ENCODE measurements around the gene KLB. TPM values are rescaled to one million over a fixed set of nuclear protein-coding genes. Genes with fewer than 3 reads are reported as not detected.

Gene KLB
- polyA plus RNA-seq, 1 donor (not counting 4 experiments of a cell fraction or from before 2014, with no cell fraction given) = not detected

DNA sequence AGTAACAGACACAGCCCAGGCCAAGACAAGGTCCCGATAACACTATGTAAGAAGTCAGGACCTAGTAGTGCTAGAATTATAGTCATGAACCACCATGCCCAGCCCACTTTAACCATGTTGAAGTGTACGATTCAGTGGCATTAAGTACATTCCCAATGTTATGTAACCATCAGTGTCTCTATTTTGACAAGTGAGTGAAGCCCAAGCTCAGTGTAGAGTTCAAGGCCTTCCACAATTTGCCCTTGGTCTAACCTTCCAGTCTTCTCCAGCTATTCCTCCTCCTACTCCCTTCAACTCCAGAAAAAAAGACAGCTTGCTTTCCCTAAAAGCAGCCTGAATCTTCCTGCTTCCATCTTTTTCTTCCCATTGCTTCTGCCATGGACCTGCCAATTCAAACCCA, 83.6 kb downstream of the KLB start:
- Histone ChIP-seq H2AFZ (ENCODE audit: control insufficient read depth, low read length) (no peak overlapping the region), H3K79me2 (ENCODE audit: control insufficient read depth, insufficient read depth, low read length) (no peaks in the 10 kb centered on the region), H3K9me1 (ENCODE audit: control insufficient read depth, extremely low read depth, insufficient read depth, low read length) (no peaks in the 10 kb centered on the region), H3K9ac (ENCODE audit: control insufficient read depth, extremely low read depth, insufficient read depth, low read length) (no peak overlapping the region), H3K9me3 (ENCODE audit: control insufficient read depth, low read depth, low read length) (no peaks in the 10 kb centered on the region), H3K36me3 (ENCODE audit: control insufficient read depth in 2 of 2, extremely low read depth in 1 of 2, insufficient read depth in 2 of 2, low read length in 2 of 2) (no peaks in the 10 kb centered on the region), H3K4me2 (ENCODE audit: control insufficient read depth, extremely low read depth, insufficient read depth, low read depth, low read length) (no peak overlapping the region), H4K20me1 (ENCODE audit: control insufficient read depth, extremely low read depth, insufficient read depth, low read length) (no peaks in the 10 kb centered on the region), H3K27me3 (ENCODE audit: control insufficient read depth, extremely low read depth, insufficient read depth, low read length) (no peaks in the 10 kb centered on the region), H3K4me3 (ENCODE audit: control insufficient read depth in 2 of 3, extremely low read depth in 1 of 3, insufficient read depth in 2 of 3, low read depth in 1 of 3, low read length in 3 of 3) (no peak overlapping the region), H3K4me1 (ENCODE audit: control insufficient read depth, extremely low read depth, insufficient read depth, low read length) (peaks cover 2% of the 10 kb centered on the region), H3K27ac (ENCODE audit: control insufficient read depth, insufficient read depth, low read length) (no peak overlapping the region)
- FAIRE-seq = no peak
- dilution Hi-C loops (cut with MboI; ENCODE audit: extremely low pct_ligation_motif_present, low sequenced_read_pairs) = no loop called here
- DNase-seq (ENCODE audit: low read depth, low spot score) = no peak
- TF ChIP-seq EZH2 (IDR thresholded peaks at IDR 0.05; ENCODE audit: low read length) = no peak
- TF ChIP-seq, protein P1, sequence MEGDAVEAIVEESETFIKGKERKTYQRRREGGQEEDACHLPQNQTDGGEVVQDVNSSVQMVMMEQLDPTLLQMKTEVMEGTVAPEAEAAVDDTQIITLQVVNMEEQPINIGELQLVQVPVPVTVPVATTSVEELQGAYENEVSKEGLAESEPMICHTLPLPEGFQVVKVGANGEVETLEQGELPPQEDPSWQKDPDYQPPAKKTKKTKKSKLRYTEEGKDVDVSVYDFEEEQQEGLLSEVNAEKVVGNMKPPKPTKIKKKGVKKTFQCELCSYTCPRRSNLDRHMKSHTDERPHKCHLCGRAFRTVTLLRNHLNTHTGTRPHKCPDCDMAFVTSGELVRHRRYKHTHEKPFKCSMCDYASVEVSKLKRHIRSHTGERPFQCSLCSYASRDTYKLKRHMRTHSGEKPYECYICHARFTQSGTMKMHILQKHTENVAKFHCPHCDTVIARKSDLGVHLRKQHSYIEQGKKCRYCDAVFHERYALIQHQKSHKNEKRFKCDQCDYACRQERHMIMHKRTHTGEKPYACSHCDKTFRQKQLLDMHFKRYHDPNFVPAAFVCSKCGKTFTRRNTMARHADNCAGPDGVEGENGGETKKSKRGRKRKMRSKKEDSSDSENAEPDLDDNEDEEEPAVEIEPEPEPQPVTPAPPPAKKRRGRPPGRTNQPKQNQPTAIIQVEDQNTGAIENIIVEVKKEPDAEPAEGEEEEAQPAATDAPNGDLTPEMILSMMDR (optimal IDR thresholded peaks at IDR 0.05 in 1 of 3, IDR thresholded peaks at IDR 0.05 in 1 of 3, conservative IDR thresholded peaks at IDR 0.05 in 1 of 3; ENCODE audit: extremely low read depth in 1 of 3, insufficient read depth in 2 of 3, low read length in 3 of 3) = no peak

DNA sequence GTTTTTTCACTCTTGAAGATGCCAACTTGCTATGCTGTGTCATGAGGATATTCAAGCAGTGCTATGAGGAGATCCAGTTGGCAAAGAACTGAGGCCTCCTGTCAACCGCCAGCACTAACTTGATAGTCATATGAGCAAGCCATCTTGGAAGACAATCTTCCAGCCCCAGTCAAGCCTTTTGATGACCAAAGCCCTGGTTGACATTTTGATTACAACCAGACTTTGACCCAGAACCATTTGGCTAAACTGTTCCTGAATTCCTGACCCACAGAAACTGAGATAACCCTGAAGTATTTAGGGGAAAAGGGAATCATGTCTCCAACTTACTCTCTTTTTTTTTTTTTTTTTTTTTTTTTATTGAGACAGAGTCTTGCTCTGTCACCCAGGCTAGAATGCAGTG, 87.6 kb downstream of the KLB start:
- Histone ChIP-seq H3K27ac (ENCODE audit: control insufficient read depth, insufficient read depth, low read length) (no peak overlapping the region), H3K9me3 (ENCODE audit: control insufficient read depth, low read depth, low read length) (no peaks in the 10 kb centered on the region)

More for the DNA sequence above, 87.6 kb downstream of the KLB start:
- H3K4me3 ChIP-seq (ENCODE audit: control insufficient read depth in 2 of 3, extremely low read depth in 1 of 3, insufficient read depth in 2 of 3, low read depth in 1 of 3, low read length in 3 of 3) = no peak overlapping the region
- dilution Hi-C loops (cut with MboI; ENCODE audit: extremely low pct_ligation_motif_present, low sequenced_read_pairs) = no loop called here
- H3K79me2 ChIP-seq (ENCODE audit: control insufficient read depth, insufficient read depth, low read length) = no peaks in the 10 kb centered on the region
- no peaks in the 10 kb centered on the region for H3K27me3 ChIP-seq (ENCODE audit: control insufficient read depth, extremely low read depth, insufficient read depth, low read length)
- peaks cover 10% of the 10 kb centered on the region for H3K4me1 ChIP-seq (ENCODE audit: control insufficient read depth, extremely low read depth, insufficient read depth, low read length)
- no peak overlapping the region for H3K9ac ChIP-seq (ENCODE audit: control insufficient read depth, extremely low read depth, insufficient read depth, low read length)
- FAIRE-seq (no peak), DNase-seq (ENCODE audit: low read depth, low spot score) (no peak)
- no peaks in the 10 kb centered on the region for H4K20me1 ChIP-seq (ENCODE audit: control insufficient read depth, extremely low read depth, insufficient read depth, low read length)
- H3K9me1 ChIP-seq (ENCODE audit: control insufficient read depth, extremely low read depth, insufficient read depth, low read length) = no peaks in the 10 kb centered on the region
- H3K4me2 ChIP-seq (ENCODE audit: control insufficient read depth, extremely low read depth, insufficient read depth, low read depth, low read length) = no peak overlapping the region
- no peaks in the 10 kb centered on the region for H3K36me3 ChIP-seq (ENCODE audit: control insufficient read depth in 2 of 2, extremely low read depth in 1 of 2, insufficient read depth in 2 of 2, low read length in 2 of 2)
- no peak for TF ChIP-seq EZH2 (IDR thresholded peaks at IDR 0.05; ENCODE audit: low read length)
- TF ChIP-seq, protein P1 (optimal IDR thresholded peaks at IDR 0.05 in 1 of 3, IDR thresholded peaks at IDR 0.05 in 1 of 3, conservative IDR thresholded peaks at IDR 0.05 in 1 of 3; ENCODE audit: extremely low read depth in 1 of 3, insufficient read depth in 2 of 3, low read length in 3 of 3) = no peak
- no peak overlapping the region for H2AFZ ChIP-seq (ENCODE audit: control insufficient read depth, low read length)
